CD8-positive, alpha-beta memory T cell (primary cell): ENCODE data around the gene EIF4G1. TPM values are rescaled to one million over a fixed set of nuclear protein-coding genes. Genes with fewer than 3 reads are reported as not detected.

Source experiments
- CTCF ChIA-PET: fragments of 350-600 bp; sonication (Branson Sonifier 250); formaldehyde crosslinking; loops from one replicate; lab custom pipeline; 2021; ENCODE audit warnings: antibody characterized with exemption; lab: Charles Lee
- POLR2A ChIA-PET: fragments of 350-600 bp; sonication (Branson Sonifier 250); formaldehyde crosslinking; loops from one replicate; lab custom pipeline; 2021; ENCODE audit warnings: antibody characterized with exemption; lab: Charles Lee
- DNase-seq, 5 donors: peaks; one replicate each; pipeline versions ENCODE4 v3.0.0 to v3.0.0-alpha.2; 2020 to 2022; ENCODE audit warnings: mixed read lengths in 1 of 5
- H3K27ac ChIP-seq: one replicate; pipeline ENCODE4 v1.7.0; 2013; ENCODE audit warnings: low read depth, mild to moderate bottlenecking, low read length, moderate library complexity
- H3K27me3 ChIP-seq: 2 replicates; pipeline ENCODE4 v1.7.0; 2013; ENCODE audit warnings: low read length, mild to moderate bottlenecking; ENCODE audit not compliant: insufficient read depth, poor library complexity, severe bottlenecking
- H3K36me3 ChIP-seq: 2 replicates; pipeline ENCODE4 v1.7.0; 2013; ENCODE audit warnings: mild to moderate bottlenecking, low read length, moderate library complexity; ENCODE audit not compliant: insufficient read depth
- H3K4me1 ChIP-seq: 2 replicates; pipeline ENCODE4 v1.7.0; 2013; ENCODE audit warnings: mild to moderate bottlenecking, low read length, moderate library complexity; ENCODE audit not compliant: insufficient read depth
- H3K4me3 ChIP-seq: 2 replicates; pipeline ENCODE4 v1.7.0; 2013; ENCODE audit warnings: mild to moderate bottlenecking, low read length
- H3K9me3 ChIP-seq: 2 replicates; pipeline ENCODE4 v1.7.0; 2013; ENCODE audit warnings: mild to moderate bottlenecking, low read length
- H3K27ac Mint-ChIP-seq, 8 donors: one replicate each; pipeline ENCODE4 v1.8.0; 2020 to 2021; ENCODE audit warnings: mixed read lengths in 8 of 8, mild to moderate bottlenecking in 6 of 8, inconsistent platforms in 3 of 8, moderate library complexity in 3 of 8
- H3K27me3 Mint-ChIP-seq, 2 donors: one replicate each; pipeline ENCODE4 v1.8.0; 2020 to 2021; ENCODE audit warnings: mixed read lengths in 2 of 2, mild to moderate bottlenecking in 1 of 2, moderate library complexity in 1 of 2
- H3K36me3 Mint-ChIP-seq, 3 donors: one replicate each; pipeline ENCODE4 v1.8.0; 2020 to 2021; ENCODE audit warnings: mixed read lengths in 3 of 3, inconsistent platforms in 1 of 3, mild to moderate bottlenecking in 1 of 3
- H3K4me1 Mint-ChIP-seq, 3 donors: one replicate each; pipeline ENCODE4 v1.8.0; 2020 to 2021; ENCODE audit warnings: mixed read lengths in 3 of 3, inconsistent platforms in 1 of 3, mild to moderate bottlenecking in 1 of 3
- H3K4me3 Mint-ChIP-seq, 7 donors: one replicate each; pipeline ENCODE4 v1.8.0; 2020 to 2021; ENCODE audit warnings: mixed read lengths in 7 of 7, mild to moderate bottlenecking in 6 of 7, moderate library complexity in 4 of 7, inconsistent platforms in 2 of 7
- H3K9me3 Mint-ChIP-seq, 5 donors: one replicate each; pipeline ENCODE4 v1.8.0; 2020 to 2022; ENCODE audit warnings: mixed read lengths in 5 of 5, mild to moderate bottlenecking in 3 of 5, moderate library complexity in 2 of 5, inconsistent platforms in 1 of 5
- polyA plus RNA-seq: library from polyadenylated mRNA; unstranded; fragments of 300-500 nt; fragmentation: Illumina TruSeq; gene quantifications from one replicate; pipeline ENCODE4 v1.2.3, GENCODE V29; 2021
- total RNA-seq, 2 experiments: library from RNA; stranded (reverse); gene quantifications; one replicate each; pipeline ENCODE4 v1.2.3, GENCODE V29; 2021

Gene EIF4G1
- total and polyA plus RNA-seq, 3 experiments from 2014 or later: 46.2 to 694 (median 693) TPM

DNA sequence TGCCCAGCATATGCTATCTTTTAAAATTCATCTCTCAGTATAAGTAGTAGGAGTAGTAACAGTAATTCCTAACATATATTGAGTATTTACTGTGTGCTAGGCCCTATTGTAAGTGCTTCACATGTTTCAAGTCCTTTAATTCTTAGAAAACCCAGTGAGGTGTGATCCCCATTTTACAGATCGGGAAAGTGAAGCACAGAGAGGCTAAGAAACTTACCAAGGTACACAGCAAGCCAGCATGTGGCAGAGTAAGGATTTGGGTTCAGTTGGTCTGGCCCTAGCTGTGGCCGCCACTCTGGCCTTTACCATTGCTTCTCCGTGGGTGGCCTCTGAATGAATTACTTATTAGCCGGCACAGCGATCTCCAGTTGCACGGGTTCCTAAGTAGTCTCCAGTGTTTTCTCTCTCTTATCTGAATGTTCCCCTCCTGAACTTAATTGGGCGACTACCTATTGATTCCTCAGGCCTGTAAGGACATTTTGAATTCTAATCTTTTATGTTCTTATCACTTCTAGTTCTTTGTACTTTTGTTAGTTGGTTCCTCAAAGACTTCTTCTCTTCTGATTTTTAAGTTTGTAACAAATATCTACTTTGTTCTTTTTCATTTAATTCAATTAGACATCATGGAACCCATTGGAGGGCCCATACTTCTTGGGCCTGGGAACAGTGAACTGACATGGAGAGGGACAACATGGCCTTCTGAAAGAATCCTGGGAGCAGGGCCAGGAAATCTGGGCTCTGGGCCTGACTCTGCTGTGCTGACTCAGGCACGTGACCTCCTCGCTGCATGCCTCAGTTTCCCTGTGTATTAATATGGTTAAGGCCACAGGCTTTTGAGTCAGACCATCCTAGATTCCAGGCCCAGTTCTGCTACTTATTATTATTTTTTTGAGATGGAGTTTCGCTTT lies 35.4 kb downstream of the EIF4G1 start:
- H3K36me3 Mint-ChIP-seq: peaks cover 0 to 4% (median 0%) of the 10 kb centered on the region in 3 donors
- CTCF ChIA-PET: interaction anchor here (1.0 to 1.1 kb wide), 3 partner anchors 11 to 164 kb away, joined by 3 to 4 read pairs (median 3); no protein-coding TSS in a partner anchor
- Histone ChIP-seq H3K27ac (peak overlapping the region; percentile 16), H3K27me3 (no peaks in the 10 kb centered on the region), H3K36me3 (no peaks in the 10 kb centered on the region), H3K4me3 (no peak overlapping the region), H3K4me1 (peaks cover 4% of the 10 kb centered on the region), H3K9me3 (no peaks in the 10 kb centered on the region)
- H3K4me3 Mint-ChIP-seq: no peak overlapping the region
- no peak for DNase-seq
- POLR2A ChIA-PET: no interaction called here
- peak overlapping the region in 1 of 8 donors; percentile 16 for H3K27ac Mint-ChIP-seq
- no peaks in the 10 kb centered on the region for H3K27me3 Mint-ChIP-seq
- H3K9me3 Mint-ChIP-seq: no peaks in the 10 kb centered on the region
- H3K4me1 Mint-ChIP-seq: peaks cover 0 to 6% (median 0%) of the 10 kb centered on the region in 3 donors

GRCh38 chr3:184350618-184351017 lies 36.2 kb downstream of the EIF4G1 start:
- no peaks in the 10 kb centered on the region for H3K9me3 ChIP-seq
- Mint-ChIP-seq H3K27ac (no peak overlapping the region), H3K9me3 (no peaks in the 10 kb centered on the region), H3K4me1 (peaks cover 0 to 6% (median 0%) of the 10 kb centered on the region in 3 donors), H3K4me3 (no peak overlapping the region), H3K27me3 (no peaks in the 10 kb centered on the region), H3K36me3 (no peaks in the 10 kb centered on the region)
- CTCF ChIA-PET: interaction anchor here (1.0 to 1.1 kb wide), 3 partner anchors 12 to 163 kb away, joined by 3 to 4 read pairs (median 3); no protein-coding TSS in a partner anchor
- no peaks in the 10 kb centered on the region for H3K36me3 ChIP-seq
- no peak overlapping the region for H3K4me3 ChIP-seq
- DNase-seq: no peak
- H3K4me1 ChIP-seq: peaks cover 4% of the 10 kb centered on the region
- POLR2A ChIA-PET: no interaction called here
- H3K27ac ChIP-seq: no peak overlapping the region
- H3K27me3 ChIP-seq: no peaks in the 10 kb centered on the region

DNA sequence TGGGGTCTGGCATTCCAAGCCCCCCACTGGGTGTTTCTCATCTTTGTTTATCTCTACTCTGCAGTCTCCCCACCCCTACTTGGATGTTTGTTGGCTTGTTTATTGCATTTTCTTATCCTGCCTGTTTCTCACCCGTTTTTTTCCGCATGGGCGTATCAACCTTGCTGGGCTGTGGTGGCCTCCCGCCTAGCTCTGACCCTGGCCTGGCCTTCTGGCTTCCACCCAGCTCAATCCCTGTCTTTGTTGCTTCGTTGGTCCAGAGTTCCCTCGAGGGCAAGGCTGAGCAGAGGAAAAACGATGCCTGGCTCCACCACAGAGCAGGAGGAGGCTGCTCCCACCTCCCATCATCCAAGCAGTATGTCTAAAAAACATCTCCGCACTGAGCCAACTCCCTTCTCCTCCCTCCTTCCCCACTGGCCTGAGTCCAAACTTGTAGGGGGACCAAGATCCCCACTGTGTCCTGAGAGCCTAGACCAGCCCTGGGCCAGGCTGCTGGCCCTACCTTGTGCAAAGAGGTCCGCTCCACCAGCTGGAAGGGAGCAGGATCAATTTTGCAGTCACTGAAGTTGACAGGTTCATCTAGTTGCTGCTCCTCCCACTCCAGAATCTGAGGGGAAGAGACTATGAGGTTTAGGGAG lies 37.2 kb downstream of the EIF4G1 start:
- H3K4me3 ChIP-seq: no peak overlapping the region
- Mint-ChIP-seq H3K27ac (no peak overlapping the region), H3K27me3 (no peaks in the 10 kb centered on the region), H3K9me3 (no peaks in the 10 kb centered on the region), H3K36me3 (no peaks in the 10 kb centered on the region), H3K4me1 (peaks cover 0 to 6% (median 0%) of the 10 kb centered on the region in 3 donors), H3K4me3 (no peak overlapping the region)
- H3K36me3 ChIP-seq: no peaks in the 10 kb centered on the region
- no peaks in the 10 kb centered on the region for H3K27me3 ChIP-seq
- H3K9me3 ChIP-seq: no peaks in the 10 kb centered on the region
- H3K4me1 ChIP-seq: peaks cover 4% of the 10 kb centered on the region
- ChIA-PET POLR2A (interaction anchor here (1.0 kb wide), 1 partner anchor 162 kb away, joined by 4 read pairs; no protein-coding TSS in a partner anchor), CTCF (interaction anchor here (1.1 to 1.6 kb wide), 3 partner anchors 20 to 162 kb away, joined by 4 to 8 read pairs (median 5); no protein-coding TSS in a partner anchor)
- DNase-seq: no peak
- H3K27ac ChIP-seq: no peak overlapping the region

- Mint-ChIP-seq H3K36me3 (no peaks in the 10 kb centered on the region), H3K27ac (no peak overlapping the region), H3K27me3 (no peaks in the 10 kb centered on the region), H3K9me3 (no peaks in the 10 kb centered on the region), H3K4me3 (no peak overlapping the region), H3K4me1 (peaks cover 0 to 6% (median 0%) of the 10 kb centered on the region in 3 donors)
- Histone ChIP-seq H3K4me1 (peaks cover 4% of the 10 kb centered on the region), H3K36me3 (no peaks in the 10 kb centered on the region), H3K27me3 (no peaks in the 10 kb centered on the region), H3K27ac (no peak overlapping the region), H3K4me3 (no peak overlapping the region), H3K9me3 (no peaks in the 10 kb centered on the region)
- no peak for DNase-seq
- POLR2A ChIA-PET: interaction anchor here (1.0 kb wide), 1 partner anchor 161 kb away, joined by 4 read pairs; no protein-coding TSS in a partner anchor
- CTCF ChIA-PET: interaction anchor here (1.1 to 1.9 kb wide), 3 partner anchors 10 to 162 kb away, joined by 5 to 8 read pairs (median 7); partner anchors contain the start of gene POLR2H
Measured at GRCh38 chr3:184352149-184352785, 37.9 kb downstream of the EIF4G1 start.

GRCh38 chr3:184352897-184353545 lies 38.6 kb downstream of the EIF4G1 start:
- H3K27me3 Mint-ChIP-seq: no peaks in the 10 kb centered on the region
- H3K4me3 Mint-ChIP-seq: no peak overlapping the region

DNA sequence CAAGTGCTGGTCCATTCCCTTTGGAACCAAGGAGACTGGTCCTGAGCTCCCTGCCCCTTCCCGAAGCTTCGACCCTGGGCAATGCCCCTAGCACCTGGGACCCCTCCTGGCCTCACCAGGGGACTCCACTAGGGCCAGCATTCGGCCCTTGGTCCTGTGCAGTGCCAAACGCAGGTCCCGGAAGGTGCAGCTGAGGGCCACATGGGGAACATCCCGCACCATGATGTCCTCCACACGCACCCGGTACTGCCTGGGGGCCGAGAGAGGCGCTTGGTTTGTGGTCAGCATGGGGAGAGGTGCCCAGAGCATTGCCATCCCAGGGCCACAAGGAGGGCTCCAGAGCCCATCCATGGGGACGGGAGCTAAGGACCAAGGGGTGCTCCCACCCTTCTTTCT lies 39.1 kb downstream of the EIF4G1 start:
- Histone ChIP-seq H3K27ac (no peak overlapping the region), H3K9me3 (no peaks in the 10 kb centered on the region), H3K27me3 (no peaks in the 10 kb centered on the region), H3K36me3 (no peaks in the 10 kb centered on the region), H3K4me3 (no peak overlapping the region), H3K4me1 (peaks cover 4% of the 10 kb centered on the region)
- Mint-ChIP-seq H3K4me3 (no peak overlapping the region), H3K27me3 (no peaks in the 10 kb centered on the region), H3K27ac (no peak overlapping the region), H3K9me3 (no peaks in the 10 kb centered on the region), H3K36me3 (no peaks in the 10 kb centered on the region), H3K4me1 (peaks cover 0 to 6% (median 0%) of the 10 kb centered on the region in 3 donors)
- ChIA-PET POLR2A (interaction anchor here (0.6 kb wide), 1 partner anchor 151 kb away, joined by 6 read pairs; no protein-coding TSS in a partner anchor), CTCF (interaction anchor here (0.6 to 2.6 kb wide), 17 partner anchors 9 to 190 kb away, joined by 3 to 31 read pairs (median 4); partner anchors contain the start of genes POLR2H and THPO)
- DNase-seq: no peak

More at GRCh38 chr3:184352897-184353545, 38.6 kb downstream of the EIF4G1 start:
- H3K9me3 ChIP-seq: no peaks in the 10 kb centered on the region
- H3K4me1 ChIP-seq: peaks cover 4% of the 10 kb centered on the region
- no peaks in the 10 kb centered on the region for H3K36me3 ChIP-seq
- no peaks in the 10 kb centered on the region for H3K36me3 Mint-ChIP-seq
- no peaks in the 10 kb centered on the region for H3K27me3 ChIP-seq
- no peak overlapping the region for H3K4me3 ChIP-seq
- H3K4me1 Mint-ChIP-seq: peaks cover 0 to 6% (median 0%) of the 10 kb centered on the region in 3 donors
- no peak overlapping the region for H3K27ac Mint-ChIP-seq
- H3K27ac ChIP-seq: no peak overlapping the region
- POLR2A ChIA-PET: interaction anchor here (1.0 kb wide), 1 partner anchor 161 kb away, joined by 4 read pairs; no protein-coding TSS in a partner anchor
- no peaks in the 10 kb centered on the region for H3K9me3 Mint-ChIP-seq
- no peak for DNase-seq
- CTCF ChIA-PET: interaction anchor here (0.9 to 2.6 kb wide), 12 partner anchors 9 to 161 kb away, joined by 3 to 31 read pairs (median 4); partner anchors contain the start of genes POLR2H and THPO
